ENCODE measurements around the gene POLR3F. TPM values are rescaled to one million over a fixed set of nuclear protein-coding genes. Genes with fewer than 3 reads are reported as not detected.
A peak's percentile ranks its signal among the peaks of the same experiment; 100 is the strongest.

Gene POLR3F
- total RNA-seq, 2 donors from 2014 or later, result 2.6 to 4.9 TPM

GRCh38 chr20:18456600-18456999 is 10.6 kb upstream of the POLR3F start:
- no peak overlapping the region for H3K4me3 ChIP-seq
- WGBS, 2 donors, result 76 to 86% methylated on average over 3 of the region's 3 CpGs
- no peaks in the 10 kb centered on the region for H3K4me1 ChIP-seq
- H3K27me3 ChIP-seq, result no peaks in the 10 kb centered on the region
- ATAC-seq, result no peak
- H3K27ac ChIP-seq, result no peak overlapping the region
- TF ChIP-seq, protein P1, sequence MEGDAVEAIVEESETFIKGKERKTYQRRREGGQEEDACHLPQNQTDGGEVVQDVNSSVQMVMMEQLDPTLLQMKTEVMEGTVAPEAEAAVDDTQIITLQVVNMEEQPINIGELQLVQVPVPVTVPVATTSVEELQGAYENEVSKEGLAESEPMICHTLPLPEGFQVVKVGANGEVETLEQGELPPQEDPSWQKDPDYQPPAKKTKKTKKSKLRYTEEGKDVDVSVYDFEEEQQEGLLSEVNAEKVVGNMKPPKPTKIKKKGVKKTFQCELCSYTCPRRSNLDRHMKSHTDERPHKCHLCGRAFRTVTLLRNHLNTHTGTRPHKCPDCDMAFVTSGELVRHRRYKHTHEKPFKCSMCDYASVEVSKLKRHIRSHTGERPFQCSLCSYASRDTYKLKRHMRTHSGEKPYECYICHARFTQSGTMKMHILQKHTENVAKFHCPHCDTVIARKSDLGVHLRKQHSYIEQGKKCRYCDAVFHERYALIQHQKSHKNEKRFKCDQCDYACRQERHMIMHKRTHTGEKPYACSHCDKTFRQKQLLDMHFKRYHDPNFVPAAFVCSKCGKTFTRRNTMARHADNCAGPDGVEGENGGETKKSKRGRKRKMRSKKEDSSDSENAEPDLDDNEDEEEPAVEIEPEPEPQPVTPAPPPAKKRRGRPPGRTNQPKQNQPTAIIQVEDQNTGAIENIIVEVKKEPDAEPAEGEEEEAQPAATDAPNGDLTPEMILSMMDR (IDR thresholded peaks at IDR 0.05), result no peak
- TF ChIP-seq POLR2A (IDR thresholded peaks at IDR 0.05), result no peak
- intact Hi-C loops (cut with DNase I), result no loop called here
- DNase-seq, result no peak
- no peaks in the 10 kb centered on the region for H3K36me3 ChIP-seq (replicated peaks in 1 of 2; ENCODE audit: insufficient read depth in 1 of 2, low read depth in 2 of 2)
- H3K9me3 ChIP-seq, result peaks cover 0 to 4% (median 0%) of the 10 kb centered on the region in 3 donors

DNA sequence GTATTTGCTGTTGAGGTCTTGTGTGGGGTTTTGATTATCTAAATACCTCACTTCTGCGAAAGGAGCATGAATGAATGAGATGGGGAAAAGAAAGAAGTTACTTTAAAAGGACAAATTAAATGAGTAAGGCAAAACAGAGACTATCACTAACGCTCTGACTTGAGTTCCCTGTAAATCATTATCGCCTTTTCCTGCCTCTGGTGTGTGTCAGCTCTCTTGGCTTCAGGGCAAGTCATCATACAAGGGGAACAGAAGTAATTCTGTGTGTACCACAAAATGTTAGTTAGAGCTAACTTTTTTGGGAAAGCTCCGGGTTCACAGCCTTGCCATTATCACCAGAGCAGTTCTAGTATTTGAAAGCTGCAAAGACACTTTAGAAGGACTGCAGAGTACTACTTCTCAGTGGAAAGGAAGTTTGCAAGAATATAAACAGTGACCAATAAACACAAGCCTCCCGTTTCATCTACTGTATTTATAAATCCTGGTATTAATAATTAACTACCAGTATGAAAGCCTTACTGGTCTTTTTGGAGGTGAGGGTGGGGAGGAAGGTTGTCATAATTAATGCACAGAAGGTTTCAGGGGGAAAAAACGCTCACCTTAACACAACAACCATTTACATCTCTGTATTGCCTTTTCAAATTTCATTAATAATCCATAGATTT is 1.5 kb upstream of the POLR3F start:
- H3K4me3 ChIP-seq, result no peak overlapping the region
- WGBS, 2 donors, result 33 to 36% methylated on average over 6 of the region's 6 CpGs
- H3K27me3 ChIP-seq, result no peaks in the 10 kb centered on the region
- intact Hi-C loops (cut with DNase I), result no loop called here
- H3K4me1 ChIP-seq, result peaks cover 17% of the 10 kb centered on the region
- H3K36me3 ChIP-seq (replicated peaks in 1 of 2; ENCODE audit: insufficient read depth in 1 of 2, low read depth in 2 of 2), result no peaks in the 10 kb centered on the region
- DNase-seq (no peak), ATAC-seq (no peak)
- no peak overlapping the region for H3K27ac ChIP-seq
- TF ChIP-seq, protein P1 (IDR thresholded peaks at IDR 0.05), result no peak
- no peak for TF ChIP-seq POLR2A (IDR thresholded peaks at IDR 0.05)
- H3K9me3 ChIP-seq, result no peaks in the 10 kb centered on the region

DNA sequence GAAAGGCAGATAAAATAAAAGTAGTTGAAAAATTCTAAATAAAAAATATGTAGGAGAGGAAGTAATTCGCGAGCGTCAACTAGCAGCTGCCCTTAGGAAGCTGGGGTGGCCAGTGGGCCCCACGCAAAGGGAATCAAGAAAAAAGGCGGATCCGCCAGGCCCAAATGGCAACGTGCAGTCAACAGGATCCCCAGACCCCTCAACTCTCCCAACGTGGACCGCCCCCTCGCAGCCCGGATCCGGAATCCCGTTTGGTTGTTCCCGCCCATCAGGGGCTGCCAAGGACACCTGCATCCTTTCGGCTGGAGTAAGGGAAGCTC is 656 bp upstream of the POLR3F start:
- Histone ChIP-seq H3K27ac (peak overlapping the region in 3 of 4 donors; percentile 81 to 95 (median 94)), H3K36me3 (replicated peaks in 1 of 2; ENCODE audit: insufficient read depth in 1 of 2, low read depth in 2 of 2) (no peaks in the 10 kb centered on the region), H3K4me3 (peak overlapping the region; percentile 51 to 91), H3K27me3 (no peaks in the 10 kb centered on the region), H3K9me3 (no peaks in the 10 kb centered on the region), H3K4me1 (peaks cover 17% of the 10 kb centered on the region)
- 0 to 1% methylated on average over 9 to 15 of the region's 15 CpGs for WGBS, 2 donors
- no peak for DNase-seq
- intact Hi-C loops (cut with DNase I), result no loop called here
- peak; percentile 45 for ATAC-seq
- TF ChIP-seq, protein P1 (IDR thresholded peaks at IDR 0.05), result no peak
- no peak for TF ChIP-seq POLR2A (IDR thresholded peaks at IDR 0.05)

DNA sequence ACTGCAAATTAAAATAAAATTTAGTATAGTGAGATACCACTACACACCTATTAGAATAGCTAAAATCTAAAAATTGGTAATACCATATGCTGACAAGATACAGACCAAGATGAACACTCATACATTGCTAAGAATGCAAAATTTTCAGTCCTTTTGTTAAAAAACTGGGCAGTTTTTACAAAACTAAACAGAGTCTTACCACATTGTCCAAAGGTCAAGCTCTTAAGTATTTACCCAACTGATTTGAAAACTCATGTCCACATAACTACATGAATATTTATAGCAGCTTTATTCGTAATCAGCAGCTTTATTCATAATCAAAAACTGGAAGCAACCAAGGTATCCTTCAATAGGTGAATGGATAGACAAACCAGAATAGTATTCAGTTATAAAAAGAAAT is 10.0 kb downstream of the POLR3F start:
- Histone ChIP-seq H3K27me3 (no peaks in the 10 kb centered on the region), H3K4me3 (no peak overlapping the region), H3K36me3 (replicated peaks in 1 of 2; ENCODE audit: insufficient read depth in 1 of 2, low read depth in 2 of 2) (peaks cover 0 to 18% of the 10 kb centered on the region in 2 donors), H3K27ac (no peak overlapping the region), H3K4me1 (peaks cover 9% of the 10 kb centered on the region), H3K9me3 (no peaks in the 10 kb centered on the region)
- TF ChIP-seq, protein P1 (IDR thresholded peaks at IDR 0.05), result no peak
- no peak for TF ChIP-seq POLR2A (IDR thresholded peaks at IDR 0.05)
- DNase-seq, result no peak
- ATAC-seq, result no peak
- WGBS, 2 donors, result 42 to 50% methylated on average over 1 of the region's 1 CpG
- intact Hi-C loops (cut with DNase I), result no loop called here

DNA sequence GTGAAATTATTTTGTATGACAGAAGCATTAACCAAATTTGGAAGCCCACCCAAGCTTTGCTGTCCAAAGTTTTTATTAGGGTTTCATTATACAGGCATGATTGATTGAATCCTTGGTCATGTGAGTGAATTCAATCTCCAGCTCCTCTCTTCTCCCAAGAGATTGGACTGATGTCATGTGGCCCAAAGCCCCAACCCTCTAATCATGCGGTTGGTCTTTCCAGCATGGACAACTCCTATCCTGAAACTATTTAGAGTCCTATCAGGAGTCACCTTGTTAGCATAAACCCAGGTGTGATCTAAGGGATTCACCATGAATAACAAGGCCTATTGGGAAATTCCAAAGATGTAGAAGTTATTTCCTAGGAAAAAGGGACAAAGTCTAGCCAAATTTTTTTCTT is 10.6 kb downstream of the POLR3F start:
- peaks cover 0 to 24% of the 10 kb centered on the region in 2 donors for H3K36me3 ChIP-seq (replicated peaks in 1 of 2; ENCODE audit: insufficient read depth in 1 of 2, low read depth in 2 of 2)
- H3K4me3 ChIP-seq, result no peak overlapping the region
- no peak for TF ChIP-seq POLR2A (IDR thresholded peaks at IDR 0.05)
- no peak for ATAC-seq
- 50 to 61% methylated on average over 1 of the region's 1 CpG for WGBS, 2 donors
- H3K27ac ChIP-seq, result no peak overlapping the region
- no peaks in the 10 kb centered on the region for H3K9me3 ChIP-seq
- DNase-seq, result no peak
- H3K4me1 ChIP-seq, result peaks cover 9% of the 10 kb centered on the region
- intact Hi-C loops (cut with DNase I), result no loop called here
- no peaks in the 10 kb centered on the region for H3K27me3 ChIP-seq

Data from body of pancreas (tissue), 4 donors.